Heart right ventricle (tissue), 16 donors: Measurements from ENCODE around the gene FAM153A. TPM values are rescaled to one million over a fixed set of nuclear protein-coding genes. Genes with fewer than 3 reads are reported as not detected.
"Not testable (repeated sequence)": the region's sequence is repeated elsewhere in the genome, so short reads cannot be mapped to it uniquely, and the experiment has no call there.

Experiments used
- ATAC-seq, 8 donors: fragments of 200-7000 bp; cut with Tn5 transposase; one replicate each; pipeline ENCODE4 v1.9.1; 2020; ENCODE audit warnings: mild to moderate bottlenecking in 8 of 8, moderate library complexity in 8 of 8, moderate number of reproducible peaks in 1 of 8
- DNase-seq, 2 donors: peaks; one replicate each; pipeline ENCODE4 v3.0.0-alpha.2; 2020
- H3K27ac ChIP-seq, 10 donors: fragments of 200-600 bp; sonication (generic) in 2 of 10; one replicate each; pipeline versions ENCODE4 v1.5.0 to v1.8.0; 2020 to 2022; ENCODE audit warnings: mild to moderate bottlenecking in 3 of 10
- H3K27me3 ChIP-seq, 7 donors: fragments of 200-600 bp; one replicate each; pipeline ENCODE4 v1.8.0; 2021 to 2022; ENCODE audit warnings: mild to moderate bottlenecking in 2 of 7
- H3K36me3 ChIP-seq, 9 donors: fragments of 200-600 bp; sonication (generic) in 1 of 9; one replicate each; pipeline versions ENCODE4 v1.5.0 to v1.8.0; 2020 to 2022; ENCODE audit warnings: mild to moderate bottlenecking in 2 of 9
- H3K4me1 ChIP-seq, 9 donors: fragments of 200-600 bp; sonication (generic) in 1 of 9; one replicate each; pipeline versions ENCODE4 v1.5.0 to v1.8.0; 2020 to 2022; ENCODE audit warnings: mild to moderate bottlenecking in 4 of 9
- H3K4me3 ChIP-seq, 10 donors: fragments of 200-600 bp; sonication (generic) in 2 of 10; one replicate each; pipeline versions ENCODE4 v1.5.0 to v1.8.0; 2020 to 2022; ENCODE audit warnings: mild to moderate bottlenecking in 7 of 10, moderate library complexity in 2 of 10
- H3K9me3 ChIP-seq, 11 donors: fragments of 200-600 bp in 10 of 11; sonication (generic) in 2 of 11; one replicate each; pipeline versions ENCODE4 v1.5.0 to v1.8.0; 2013 to 2022; ENCODE audit warnings: mild to moderate bottlenecking in 2 of 11, control low read depth in 1 of 11, moderate library complexity in 1 of 11
- WGBS, 2 donors: extraction: QIAGEN DNeasy Blood & Tissue Kit; methylation state at CpG; one replicate each; pipeline ENCODE4 v1.1.7; 2013; ENCODE audit warnings: inconsistent platforms in 1 of 2; 5-methylcytosine and 5-hydroxymethylcytosine counted together
- intact Hi-C, 10 donors: fragments of 100-400 bp; cut with DNase I; formaldehyde crosslinking; loops; one replicate each; pipeline versions ENCODE4 v1.11.1 to v1.14.2; 2022
- polyA plus RNA-seq, 2 donors: library from polyadenylated mRNA; stranded (reverse); fragments of 200-250 nt; gene quantifications; one replicate each; pipeline ENCODE4 v1.2.3, GENCODE V29; 2013
- total RNA-seq, 10 donors: library from RNA; stranded (reverse); fragmentation: NEBNext Ultra II Directional in 3 of 10; extraction: Animal tissue kit (Norgen Biotek cat#: 25700) in 3 of 10; gene quantifications; one replicate each; pipeline versions ENCODE4 v1.2.1 to v1.2.4, GENCODE V29; 2021 to 2023
- donor health status: Arrhythmogenic right ventricular cardiomyopathy.
- donor health status: ischemic (EF 13 %, LVEDD 7.1; RV severe dilation, severe dysfunction).
- donor health status: healthy with polysubstance abuse.
- donor health status: DM: no; HTN: yes; CAD: no.
- donor health status: DM: no; HTN: no; CAD: no.
- donor health status: ischemic (EF 25% LVEDD 6.9; RV normal size, moderate dysfunction).
- donor health status: ischemic (EF 25% LVEDD 5.7; RV mildly dilated, moderate dysfunction).
- donor health status: healthy.
- donor health status: DM: yes; HTN: yes; CAD: no.
- donor health status: Ischemic cardiomyopathy.
- donor health status: ischemic (EF 35%, LVEDD 5.7; RV mildly dilated, moderate dysfunction).
- donor health status: nonischemic (EF 11% LVEDD 7.7; RV severe dilation, severe dysfunction).
- donor health status: DM: yes; HTN: yes; CAD: no.
- donor health status: PGD.
- donor health status: ischemic (EF 29% LVEDD 5.4; RV normal size, mild dysfunction).
- donor health status: nonischemic (EF 23%, LVEDD 6.1; RV moderate dilation, normal function).

Gene FAM153A
- total and polyA plus RNA-seq, 12 donors: 0.98 to 12.4 (median 3.7) TPM; not detected in 2

DNA sequence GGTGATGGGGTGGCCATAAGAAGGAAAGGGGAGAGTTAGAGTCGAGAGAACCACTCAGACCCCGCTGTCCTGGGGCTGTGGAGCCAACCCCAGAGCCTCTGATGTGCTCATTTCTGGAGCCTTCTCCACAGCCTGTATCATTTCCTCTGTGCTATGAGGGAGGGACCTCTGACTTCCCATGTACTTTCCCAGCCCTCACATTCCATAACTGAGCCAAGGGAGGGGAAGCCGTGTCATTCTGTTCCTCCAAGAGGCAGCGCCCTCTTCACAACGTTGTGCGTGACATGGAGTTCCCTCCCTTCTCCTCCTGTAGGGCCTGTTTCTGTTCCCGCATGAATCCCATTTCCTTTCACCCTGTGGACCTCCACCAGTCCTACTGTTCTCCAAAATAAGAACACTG is 57.8 kb downstream of the FAM153A start:
- H3K4me1 ChIP-seq, H3K9me3 ChIP-seq, H3K27me3 ChIP-seq, intact Hi-C loops, H3K27ac ChIP-seq, H3K36me3 ChIP-seq, DNase-seq, H3K4me3 ChIP-seq: not testable (repeated sequence)
- ATAC-seq: peak in 2 of 8 donors; percentile 42 to 66
- WGBS, 2 donors: 33% methylated on average over 1 of the region's 7 CpGs; no CpG with 5 or more reads in 1 of the 2 donors

- ATAC-seq, DNase-seq, H3K4me3 ChIP-seq, H3K4me1 ChIP-seq, intact Hi-C loops, H3K9me3 ChIP-seq, H3K27me3 ChIP-seq, H3K36me3 ChIP-seq, H3K27ac ChIP-seq: not testable (repeated sequence)
- 68 to 73% methylated on average over 1 to 3 of the region's 6 CpGs for WGBS, 2 donors
These were observed 58.7 kb downstream of the FAM153A start for GRCh38 chr5:177723831-177724485.

DNA sequence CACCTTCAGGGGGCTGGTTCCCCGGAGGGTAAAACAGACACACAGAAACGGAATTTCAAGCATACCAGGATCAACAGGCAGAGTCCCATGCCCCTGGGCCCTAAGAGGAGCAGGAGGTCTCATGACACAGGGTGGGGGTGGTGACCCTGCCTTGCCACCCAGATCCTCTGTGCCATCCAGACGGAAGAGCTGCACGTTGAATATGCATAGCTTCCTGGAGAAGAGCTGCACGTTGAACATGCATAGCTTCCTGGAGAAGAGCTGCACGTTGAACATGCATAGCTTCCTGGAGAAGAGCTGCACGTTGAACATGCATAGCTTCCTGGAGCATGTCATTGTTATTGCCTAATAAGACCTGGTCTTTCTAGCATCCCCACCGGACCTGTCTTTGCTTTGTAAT is 59.9 kb downstream of the FAM153A start:
- intact Hi-C loops, DNase-seq, H3K27ac ChIP-seq, H3K4me1 ChIP-seq, H3K27me3 ChIP-seq, H3K36me3 ChIP-seq, H3K9me3 ChIP-seq, H3K4me3 ChIP-seq, ATAC-seq: not testable (repeated sequence)
- WGBS, 2 donors: 51 to 59% methylated on average over 2 to 3 of the region's 8 CpGs

- H3K4me3 ChIP-seq, ATAC-seq, H3K36me3 ChIP-seq, intact Hi-C loops, H3K27me3 ChIP-seq, DNase-seq, H3K4me1 ChIP-seq, H3K27ac ChIP-seq, H3K9me3 ChIP-seq: not testable (repeated sequence)
- WGBS, 2 donors: no CpG with 5 or more reads among the region's 8 CpGs
These were observed 62.7 kb downstream of the FAM153A start for GRCh38 chr5:177719989-177720388.

- H3K36me3 ChIP-seq, ATAC-seq, intact Hi-C loops, DNase-seq, H3K4me1 ChIP-seq, H3K9me3 ChIP-seq, H3K4me3 ChIP-seq, H3K27ac ChIP-seq, H3K27me3 ChIP-seq: not testable (repeated sequence)
- 75 to 94% methylated on average over 1 of the region's 1 CpG for WGBS, 2 donors
These were observed 67.3 kb downstream of the FAM153A start for GRCh38 chr5:177715423-177715822.

DNA sequence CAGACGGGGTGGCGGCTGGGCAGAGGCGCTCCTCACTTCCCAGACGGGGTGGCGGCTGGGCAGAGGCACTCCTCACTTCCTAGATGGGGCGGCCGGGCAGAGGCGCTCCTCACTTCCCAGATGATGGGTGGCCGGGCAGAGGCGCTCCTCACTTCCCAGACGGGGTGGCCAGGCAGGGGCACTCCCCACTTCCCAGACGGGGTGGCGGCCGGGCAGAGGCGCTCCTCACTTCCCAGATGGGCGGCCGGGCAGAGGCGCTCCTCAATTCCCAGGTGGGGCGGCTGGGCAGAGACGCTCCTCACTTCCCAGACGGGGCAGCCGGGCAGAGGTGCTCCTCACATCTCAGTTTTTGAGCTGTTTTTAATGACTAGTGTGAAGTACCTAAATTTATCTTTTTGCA is 86.6 kb downstream of the FAM153A start:
- DNase-seq, H3K9me3 ChIP-seq, H3K36me3 ChIP-seq, intact Hi-C loops, H3K4me3 ChIP-seq, H3K4me1 ChIP-seq, H3K27ac ChIP-seq, ATAC-seq, H3K27me3 ChIP-seq: not testable (repeated sequence)
- 92% methylated on average over 22 of the region's 22 CpGs for WGBS, 2 donors

DNA sequence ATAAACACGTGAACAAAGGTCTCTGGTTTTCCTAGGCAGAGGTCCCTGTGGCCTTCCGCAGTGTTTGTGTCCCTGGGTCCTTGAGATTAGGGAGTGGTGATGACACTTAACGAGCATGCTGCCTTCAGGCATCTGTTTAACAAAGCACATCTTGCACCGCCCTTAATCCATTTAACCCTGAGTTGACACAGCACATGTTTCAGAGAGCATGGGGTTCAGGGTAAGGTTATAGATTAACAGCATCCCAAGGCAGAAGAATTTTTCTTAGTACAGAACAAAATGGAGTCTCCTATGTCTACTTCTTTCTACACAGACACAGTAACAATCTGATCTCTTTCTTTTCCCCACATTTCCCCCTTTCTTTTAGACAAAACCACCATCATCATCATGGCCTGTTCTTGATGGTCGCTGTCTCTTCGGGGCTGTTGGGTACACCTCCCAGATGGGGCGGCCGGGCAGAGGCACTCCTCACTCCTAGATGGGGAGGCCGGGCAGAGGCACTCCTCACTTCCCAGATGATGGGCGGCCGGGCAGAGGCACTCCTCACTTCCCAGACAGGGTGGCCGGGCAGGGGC is 87.3 kb downstream of the FAM153A start:
- H3K9me3 ChIP-seq, DNase-seq, H3K4me1 ChIP-seq, H3K27me3 ChIP-seq, H3K36me3 ChIP-seq, H3K27ac ChIP-seq, ATAC-seq, intact Hi-C loops, H3K4me3 ChIP-seq: not testable (repeated sequence)
- WGBS, 2 donors: 81 to 90% methylated on average over 9 to 10 of the region's 12 CpGs

DNA sequence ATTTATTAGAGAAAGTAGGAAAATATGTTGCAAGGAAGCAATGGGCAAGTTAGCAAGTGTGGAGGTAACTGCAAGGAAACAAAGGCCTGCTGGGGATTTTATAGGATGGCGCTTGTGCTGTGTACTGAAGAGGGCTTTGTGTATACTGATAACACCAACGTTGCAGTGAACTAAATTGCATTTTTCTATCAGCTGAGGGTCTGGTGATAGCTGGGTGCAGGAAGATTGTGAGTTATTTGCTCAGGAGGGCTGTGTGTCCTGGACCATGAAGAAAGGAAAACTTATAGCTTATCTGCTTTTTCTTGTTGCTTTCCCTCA is 88.2 kb downstream of the FAM153A start:
- H3K4me3 ChIP-seq, intact Hi-C loops, H3K27ac ChIP-seq, DNase-seq, H3K36me3 ChIP-seq, H3K9me3 ChIP-seq, H3K4me1 ChIP-seq, ATAC-seq, H3K27me3 ChIP-seq: not testable (repeated sequence)
- WGBS, 2 donors: no CpG with 5 or more reads among the region's 2 CpGs

- intact Hi-C loops, H3K27ac ChIP-seq, H3K36me3 ChIP-seq, H3K4me1 ChIP-seq, H3K9me3 ChIP-seq, H3K27me3 ChIP-seq, H3K4me3 ChIP-seq: not testable (repeated sequence)
- ATAC-seq: peak in 7 of 8 donors; percentile 49 to 84 (median 75)
- 60 to 65% methylated on average over 6 of the region's 8 CpGs for WGBS, 2 donors
- DNase-seq: peak; percentile 42 to 60
These were observed 88.8 kb downstream of the FAM153A start for GRCh38 chr5:177693671-177694517.

GRCh38 chr5:177692969-177693368 is 89.7 kb downstream of the FAM153A start:
- not testable (repeated sequence) for H3K27ac ChIP-seq

GRCh38 chr5:177692507-177692906 is 90.2 kb downstream of the FAM153A start:
- H3K27ac ChIP-seq, H3K4me1 ChIP-seq, H3K4me3 ChIP-seq, H3K27me3 ChIP-seq, ATAC-seq, DNase-seq, H3K9me3 ChIP-seq, intact Hi-C loops, H3K36me3 ChIP-seq: not testable (repeated sequence)
- WGBS, 2 donors: 43 to 45% methylated on average over 1 of the region's 1 CpG

More at GRCh38 chr5:177692969-177693368, 89.7 kb downstream of the FAM153A start:
- WGBS, 2 donors: 69 to 71% methylated on average over 3 of the region's 7 CpGs
- H3K4me1 ChIP-seq, intact Hi-C loops, H3K4me3 ChIP-seq, H3K27me3 ChIP-seq, H3K9me3 ChIP-seq, H3K36me3 ChIP-seq, ATAC-seq, DNase-seq: not testable (repeated sequence)
